HG02938 (cell line): ENCODE measurements around the gene BCAS3.

ENCODE experiments used
- ATAC-seq: cut with Tn5 transposase; IDR thresholded peaks from one replicate; pipeline ENCODE4 v1.9.1; 2021; ENCODE audit warnings: mild to moderate bottlenecking, moderate library complexity; ENCODE audit not compliant: unreplicated experiment

The BCAS3 gene

DNA sequence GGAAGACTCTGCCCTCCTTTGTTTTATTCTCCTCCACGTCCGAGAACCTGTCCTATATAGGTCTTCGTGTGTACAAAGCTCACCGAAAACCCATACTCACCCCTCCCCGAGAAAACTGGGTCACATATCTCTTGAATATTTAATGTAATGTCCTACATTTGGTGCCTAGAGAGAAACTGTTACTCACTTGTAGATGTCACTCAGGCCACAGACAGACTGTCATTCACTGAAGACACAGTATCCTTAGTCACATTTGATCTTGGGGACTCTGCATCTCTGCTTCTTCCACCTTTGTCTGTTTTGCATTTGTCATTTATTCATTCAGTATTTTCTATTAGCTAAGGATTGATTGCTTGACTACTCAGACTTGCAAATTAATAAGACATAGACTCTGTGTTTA lies 590.2 kb downstream of the BCAS3 start:
- no peak for ATAC-seq

GRCh38 chr17:61275395-61275794 lies 597.7 kb downstream of the BCAS3 start:
- no peak for ATAC-seq

GRCh38 chr17:61276806-61277205 lies 599.2 kb downstream of the BCAS3 start:
- ATAC-seq = no peak

DNA sequence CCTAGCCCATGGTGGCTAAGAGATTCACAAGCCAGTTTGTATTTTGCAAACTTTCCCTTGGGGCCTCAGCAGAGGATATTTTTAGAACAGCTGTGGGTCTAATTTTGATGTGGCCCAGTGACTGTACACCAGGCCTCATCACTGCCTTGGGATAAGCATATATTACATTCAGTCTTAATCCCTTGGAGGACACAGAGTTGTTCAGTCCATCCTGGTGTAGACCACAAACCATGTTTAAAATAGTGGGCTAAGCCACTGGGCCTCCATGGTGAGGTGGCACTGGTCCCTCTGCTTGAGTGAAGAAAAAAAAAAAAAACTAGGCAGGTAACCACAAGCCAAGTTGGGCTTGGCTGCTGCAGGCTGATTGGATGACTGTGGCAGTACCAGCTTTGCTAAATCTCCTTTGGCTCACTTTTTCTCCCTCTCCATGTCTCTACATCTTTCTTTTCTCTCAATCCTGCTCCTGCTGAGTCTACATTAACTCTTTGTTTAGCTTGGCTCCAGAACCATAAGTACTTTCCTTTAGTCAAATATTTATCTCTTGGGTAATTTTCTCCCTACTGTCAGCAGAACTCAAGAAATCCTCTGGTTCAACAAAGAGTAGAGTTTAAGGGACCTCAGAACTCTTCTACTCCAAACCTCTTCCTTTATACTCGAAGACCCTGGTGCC lies 602.0 kb downstream of the BCAS3 start:
- no peak for ATAC-seq

DNA sequence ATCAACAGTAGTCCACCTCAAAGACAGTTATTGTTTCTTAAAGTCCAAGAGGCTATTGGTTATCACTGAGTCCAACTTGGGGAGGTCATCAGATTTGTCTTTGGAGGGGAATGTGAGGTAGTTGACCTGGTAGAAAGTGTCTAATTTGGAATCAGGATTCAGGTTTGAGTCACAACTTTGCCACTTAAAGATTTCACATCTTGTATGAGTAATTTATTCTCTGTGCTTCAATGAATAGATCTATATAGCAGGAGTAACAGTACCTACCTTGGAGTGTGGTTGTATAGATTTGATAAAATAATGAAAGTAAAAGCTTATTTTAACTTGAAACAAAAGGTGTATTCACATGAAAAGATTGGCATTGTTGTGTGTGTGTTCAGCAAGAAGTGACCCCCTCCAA lies 602.7 kb downstream of the BCAS3 start:
- no peak for ATAC-seq

- no peak for ATAC-seq
These were observed 603.2 kb downstream of the BCAS3 start for GRCh38 chr17:61280851-61281250.

DNA sequence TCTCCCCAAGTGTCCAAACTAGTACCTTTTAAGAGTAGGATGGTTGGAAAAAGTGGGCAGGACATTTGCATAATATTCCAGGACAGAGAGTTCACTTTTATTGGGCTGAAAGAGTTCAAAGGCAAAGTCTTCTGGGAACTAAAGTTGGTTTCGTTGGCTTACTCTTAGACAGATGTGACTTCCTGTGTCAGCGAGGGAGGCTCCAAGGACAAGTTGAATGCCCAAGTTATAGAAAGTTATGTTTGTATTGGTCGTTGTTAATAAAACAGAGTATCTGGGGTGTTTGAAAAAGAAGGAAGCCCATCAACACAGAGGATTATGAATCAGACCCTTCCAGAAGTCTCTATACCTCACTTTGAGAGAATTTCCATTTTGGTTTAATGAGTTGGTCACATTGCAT lies 604.7 kb downstream of the BCAS3 start:
- no peak for ATAC-seq

- ATAC-seq = no peak
These were observed 605.4 kb downstream of the BCAS3 start for GRCh38 chr17:61283043-61283442.

DNA sequence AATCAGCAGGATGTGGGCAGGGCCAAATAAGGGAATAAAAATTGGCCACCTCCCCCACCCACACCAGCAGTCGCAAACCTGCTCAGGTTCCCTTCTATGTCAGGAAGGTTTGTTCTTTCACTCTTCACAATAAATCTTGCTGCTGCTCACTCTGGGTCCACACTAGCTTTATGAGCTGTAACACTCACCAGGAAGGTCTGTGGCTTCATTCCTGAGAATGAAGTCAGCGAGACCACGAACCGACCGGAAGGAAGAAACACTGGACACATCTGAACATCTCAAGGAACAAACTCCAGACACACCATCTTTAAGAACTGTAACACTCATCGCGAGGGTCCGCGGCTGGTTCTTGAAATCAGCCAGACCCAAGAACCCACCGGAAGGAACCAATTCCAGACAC lies 606.5 kb downstream of the BCAS3 start:
- no peak for ATAC-seq

DNA sequence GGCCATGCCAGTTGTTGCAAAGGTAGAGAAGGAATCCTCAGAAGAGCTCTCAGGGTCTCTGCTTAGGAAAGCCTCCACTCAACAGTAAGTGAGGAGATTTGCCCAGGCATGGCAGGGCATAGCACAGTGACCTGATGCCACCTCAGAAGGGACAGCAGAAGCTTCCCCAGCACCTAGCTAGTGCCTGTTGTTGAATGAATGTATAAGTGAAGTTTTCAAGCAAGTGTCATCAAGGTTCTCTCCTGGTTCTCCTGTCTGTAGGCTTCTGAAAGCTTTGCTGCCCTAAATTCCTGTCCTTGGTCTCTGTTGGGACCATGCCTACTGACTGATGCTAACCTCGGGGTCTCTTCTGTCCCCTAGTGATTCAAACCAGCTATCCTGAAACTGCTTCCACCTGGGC lies 607.1 kb downstream of the BCAS3 start:
- ATAC-seq = no peak

DNA sequence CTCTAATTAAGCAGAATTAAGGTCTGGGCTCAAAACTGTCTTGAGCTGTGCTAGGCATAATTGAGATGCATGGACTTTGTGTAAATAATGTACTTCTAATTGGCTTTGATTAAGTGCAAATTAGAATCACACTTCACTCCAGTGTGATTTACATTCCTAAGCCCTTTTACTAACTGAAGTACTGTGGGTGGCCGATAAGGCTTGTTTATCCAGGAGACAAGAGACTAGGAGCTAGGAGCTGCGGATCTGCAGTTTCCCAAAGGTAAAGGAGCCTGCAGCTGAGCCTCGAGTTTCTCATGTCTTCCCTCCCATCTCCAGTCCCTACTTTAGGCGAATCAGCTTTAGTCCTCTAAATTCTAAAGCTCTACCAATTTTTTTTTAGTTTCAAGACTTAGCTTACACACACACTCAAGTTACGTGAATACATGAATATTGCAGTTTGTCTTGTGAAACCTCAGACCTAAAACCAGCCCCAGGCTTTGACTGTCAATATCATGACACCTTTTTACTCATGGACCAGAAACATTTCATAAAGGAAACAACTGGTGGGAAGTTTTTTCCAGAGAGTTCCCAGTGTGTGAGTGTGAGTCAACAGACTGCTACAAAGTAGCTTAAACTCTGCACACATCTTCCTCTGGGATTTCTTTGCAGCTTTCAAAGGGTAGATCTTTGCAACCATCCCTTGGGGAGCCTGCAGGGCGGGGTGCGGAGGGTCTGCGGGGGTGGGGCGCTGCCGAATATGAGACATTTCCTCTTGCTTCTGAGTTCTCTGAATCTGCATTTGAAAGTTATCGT lies 608.1 kb downstream of the BCAS3 start:
- no peak for ATAC-seq

DNA sequence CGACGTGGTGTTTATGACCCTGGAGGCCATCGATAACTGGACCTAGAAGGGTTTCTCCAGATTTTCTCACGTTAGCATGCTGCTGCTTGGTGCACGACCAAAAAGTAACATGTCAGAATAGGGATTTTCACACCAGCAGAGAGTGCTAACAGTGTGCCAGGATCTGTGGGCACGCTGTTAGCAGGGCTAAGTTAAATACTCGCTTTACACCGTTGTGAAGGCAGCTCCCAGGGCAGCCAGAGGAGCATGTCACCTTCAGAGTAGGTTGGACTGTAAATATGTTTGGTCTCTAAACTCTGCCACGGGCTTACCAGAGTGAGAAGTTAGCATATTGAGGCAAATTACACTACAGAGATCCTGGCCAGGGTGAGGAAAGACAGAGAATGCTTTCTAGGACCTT lies 608.8 kb downstream of the BCAS3 start:
- no peak for ATAC-seq

DNA sequence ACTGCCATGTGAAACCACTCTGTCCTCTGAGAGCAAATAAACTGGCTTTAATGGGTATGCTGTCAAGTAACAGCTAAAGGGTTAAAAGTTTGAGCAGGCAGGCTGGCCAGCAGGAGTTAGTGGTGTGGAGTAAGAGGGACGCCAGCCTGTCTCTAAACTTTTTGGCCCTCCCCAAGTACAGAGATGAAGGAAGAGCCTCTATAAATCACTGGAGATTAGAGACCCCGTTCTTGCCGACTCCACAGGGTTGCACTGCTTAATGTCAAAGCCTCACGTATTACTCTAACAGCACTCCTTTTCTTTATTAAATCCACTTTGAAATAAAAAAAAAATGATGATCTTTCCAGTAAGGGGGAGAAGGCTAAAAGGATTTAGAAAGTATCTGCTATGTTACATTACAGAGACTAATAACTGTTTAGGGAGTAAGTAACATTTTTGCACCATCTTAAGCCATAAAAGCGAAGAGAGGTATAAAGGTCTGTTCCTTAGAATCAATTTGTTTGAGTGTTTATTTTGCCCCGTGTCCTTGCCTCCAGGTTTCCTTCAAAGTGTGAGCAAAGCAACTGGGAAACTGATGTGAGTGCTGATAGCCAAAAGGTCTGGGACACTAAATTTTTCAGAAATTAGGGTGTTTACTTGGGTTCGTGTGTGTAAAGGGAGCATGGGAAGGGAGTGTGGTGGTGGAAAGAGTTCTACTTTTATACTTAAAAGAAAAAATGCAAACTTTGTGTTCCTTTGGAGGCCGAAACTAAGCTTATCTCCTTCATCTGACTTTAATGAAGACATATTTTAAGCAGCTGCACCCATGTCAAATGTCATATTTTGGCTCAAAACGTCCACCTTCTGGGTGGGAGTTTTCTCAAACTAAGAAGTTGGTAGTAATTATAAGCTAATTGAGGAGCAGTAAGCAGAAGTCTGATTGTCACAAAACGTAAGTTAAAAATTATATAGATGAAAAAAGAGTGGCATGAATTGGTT lies 612.0 kb downstream of the BCAS3 start:
- no peak for ATAC-seq

GRCh38 chr17:61291451-61292285 lies 614.0 kb downstream of the BCAS3 start:
- no peak for ATAC-seq

DNA sequence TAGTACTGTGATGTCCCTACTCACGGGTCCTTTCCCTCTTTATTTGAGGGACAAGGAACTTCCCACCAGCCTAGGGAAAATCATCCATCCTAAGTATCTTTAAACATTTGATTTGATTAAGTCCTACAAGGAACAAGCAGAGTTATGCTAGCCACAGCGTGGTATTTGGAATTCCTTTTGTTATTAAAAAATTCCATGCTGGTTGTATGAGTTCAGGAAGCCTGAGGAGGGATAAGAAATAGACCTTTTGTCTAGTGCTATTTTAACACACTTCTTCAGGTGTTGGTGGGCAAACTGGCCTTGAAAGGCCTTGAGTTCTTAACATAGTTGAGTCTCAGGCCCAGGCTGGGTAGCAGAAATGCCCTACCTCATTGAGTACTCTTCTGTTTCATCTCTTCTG lies 616.6 kb downstream of the BCAS3 start:
- no peak for ATAC-seq

DNA sequence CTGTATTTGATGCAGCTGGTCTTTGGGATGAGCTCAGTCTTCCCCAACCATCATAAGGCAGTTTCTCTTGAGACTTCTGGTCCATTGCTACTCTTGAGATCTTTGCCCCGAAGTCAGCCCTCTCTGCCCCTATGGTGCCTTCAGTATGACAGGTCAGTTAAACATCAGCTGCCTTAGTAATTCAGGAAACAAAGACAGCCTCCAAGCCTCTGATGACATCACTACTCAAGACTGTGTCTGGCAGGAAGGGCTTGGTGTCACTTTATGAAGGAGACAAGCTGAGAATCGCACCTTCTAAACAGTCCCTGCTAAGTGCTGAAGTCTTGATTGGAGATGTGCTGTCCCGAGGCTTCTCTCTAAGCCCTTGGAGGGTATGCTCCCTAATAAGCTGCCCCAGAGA lies 617.1 kb downstream of the BCAS3 start:
- ATAC-seq = no peak

DNA sequence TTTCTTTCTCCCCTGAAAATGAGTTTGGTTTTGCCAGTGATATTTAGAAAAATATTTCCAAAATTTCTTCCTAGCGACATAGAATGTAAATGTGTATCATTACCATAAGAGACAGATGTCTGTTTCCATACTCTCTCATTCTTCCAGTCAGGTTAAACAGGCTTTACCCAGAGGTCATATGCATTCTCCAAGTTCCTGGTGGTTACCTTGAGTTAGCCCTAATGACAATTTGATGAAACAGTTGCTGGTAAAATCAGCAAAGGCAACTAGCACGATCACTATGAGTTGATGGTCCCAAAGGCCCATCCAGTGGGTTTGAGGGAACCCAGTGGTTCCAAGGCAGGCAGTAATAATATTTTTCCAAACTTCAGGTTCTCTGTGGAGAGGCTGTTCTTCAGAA lies 618.4 kb downstream of the BCAS3 start:
- no peak for ATAC-seq

DNA sequence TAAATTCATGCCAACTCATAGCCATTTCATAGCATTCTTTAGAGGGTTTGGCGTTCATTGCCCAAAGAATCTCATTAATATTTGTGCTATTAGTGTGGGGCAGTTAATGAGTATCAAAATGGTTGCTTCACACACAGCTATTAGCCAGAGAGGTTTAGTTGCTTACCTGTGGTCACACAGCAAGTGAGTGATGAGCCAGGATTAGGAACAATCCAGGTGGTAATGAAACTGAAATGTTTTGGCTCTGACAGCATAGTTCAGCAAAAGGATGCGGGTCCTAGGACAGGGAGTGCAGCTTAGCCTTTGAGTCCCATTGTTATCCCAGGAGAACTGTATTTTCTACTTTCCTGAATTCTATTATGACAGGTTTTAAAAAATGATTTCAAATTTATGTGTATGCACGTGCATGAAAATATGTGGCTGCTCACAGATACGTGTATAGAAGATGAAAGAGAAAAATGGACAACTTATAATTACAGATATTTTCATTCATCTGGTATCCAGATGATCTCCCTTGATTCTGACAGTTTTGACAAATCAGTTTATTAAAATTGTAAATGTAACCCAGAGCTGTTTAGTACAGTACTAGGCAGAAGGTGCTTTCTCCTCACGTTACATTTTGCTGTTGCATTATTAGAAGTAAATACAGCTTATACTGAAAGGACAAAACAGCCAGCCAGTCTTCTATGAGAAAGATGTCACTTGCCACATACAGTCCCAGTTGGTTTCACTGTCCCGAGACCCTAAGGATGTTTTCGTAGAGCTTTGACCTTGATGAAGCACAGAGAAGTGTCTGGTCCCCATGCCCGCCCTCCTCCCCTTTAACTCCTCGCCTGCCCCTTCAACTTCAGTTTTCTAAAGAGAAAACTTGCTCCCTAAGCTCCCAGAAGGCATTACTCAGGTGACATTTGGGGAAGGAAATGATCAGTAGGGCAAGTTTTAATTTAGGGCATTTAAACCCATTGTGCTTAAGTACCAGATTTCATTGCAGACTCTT lies 622.2 kb downstream of the BCAS3 start:
- no peak for ATAC-seq
